SKM-1 (cell line): ENCODE results near the gene COX20.
"Not testable (repeated sequence)": the region's sequence is repeated elsewhere in the genome, so short reads cannot be mapped to it uniquely, and the experiment has no call there.

Source experiments
- DNase-seq: peaks from one replicate; lab custom pipeline; 2025; ENCODE audit not compliant: unreplicated experiment; lab: John Stamatoyannopoulos, UW

Gene COX20, protein sequence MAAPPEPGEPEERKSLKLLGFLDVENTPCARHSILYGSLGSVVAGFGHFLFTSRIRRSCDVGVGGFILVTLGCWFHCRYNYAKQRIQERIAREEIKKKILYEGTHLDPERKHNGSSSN

DNA sequence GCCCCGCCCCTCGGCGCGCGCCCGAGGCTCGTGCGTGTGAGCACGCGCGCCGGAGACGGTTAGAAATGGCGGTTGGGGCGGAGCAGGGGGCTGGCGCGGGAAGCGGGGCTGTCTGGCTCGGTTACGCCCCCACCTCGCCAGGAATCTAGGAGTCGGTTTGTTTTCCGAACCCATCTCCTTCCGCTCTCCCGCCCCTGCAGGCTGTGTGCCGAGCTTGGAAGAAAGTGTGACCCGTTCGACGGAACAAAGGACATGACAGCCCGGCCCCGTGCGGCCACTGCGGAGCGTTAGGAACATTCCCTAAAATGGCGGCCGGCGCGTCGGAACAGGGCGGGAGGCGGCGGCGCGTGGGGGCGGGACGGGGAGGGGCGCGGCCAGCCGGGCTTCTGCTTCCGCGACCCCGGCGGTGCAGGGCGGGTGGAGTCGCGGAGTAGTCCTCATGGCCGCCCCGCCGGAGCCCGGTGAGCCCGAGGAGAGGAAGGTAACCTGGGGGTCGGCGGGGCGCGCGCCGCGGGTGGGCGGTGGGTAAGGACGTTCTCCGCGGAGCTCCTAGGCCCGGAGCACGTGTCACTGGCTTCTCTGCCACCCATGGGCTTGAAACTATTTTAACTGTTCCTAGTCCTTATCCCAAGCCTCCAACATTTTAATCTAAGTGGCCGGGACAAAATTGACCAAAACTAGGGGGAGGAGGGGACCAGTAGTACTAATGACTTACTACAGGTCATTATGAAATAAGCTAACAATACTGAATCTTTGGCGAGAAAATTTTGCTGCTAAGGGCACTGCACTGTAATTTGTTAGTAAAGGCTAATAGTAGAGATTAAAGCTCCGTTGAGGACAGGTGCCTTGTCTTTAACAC is at the start of gene COX20:
COX20 (plus strand) TSS at position 383 of the 859 bp plus-strand sequence; CDS start at position 440, 57 bp downstream.
- peak; percentile 98 for DNase-seq

DNA sequence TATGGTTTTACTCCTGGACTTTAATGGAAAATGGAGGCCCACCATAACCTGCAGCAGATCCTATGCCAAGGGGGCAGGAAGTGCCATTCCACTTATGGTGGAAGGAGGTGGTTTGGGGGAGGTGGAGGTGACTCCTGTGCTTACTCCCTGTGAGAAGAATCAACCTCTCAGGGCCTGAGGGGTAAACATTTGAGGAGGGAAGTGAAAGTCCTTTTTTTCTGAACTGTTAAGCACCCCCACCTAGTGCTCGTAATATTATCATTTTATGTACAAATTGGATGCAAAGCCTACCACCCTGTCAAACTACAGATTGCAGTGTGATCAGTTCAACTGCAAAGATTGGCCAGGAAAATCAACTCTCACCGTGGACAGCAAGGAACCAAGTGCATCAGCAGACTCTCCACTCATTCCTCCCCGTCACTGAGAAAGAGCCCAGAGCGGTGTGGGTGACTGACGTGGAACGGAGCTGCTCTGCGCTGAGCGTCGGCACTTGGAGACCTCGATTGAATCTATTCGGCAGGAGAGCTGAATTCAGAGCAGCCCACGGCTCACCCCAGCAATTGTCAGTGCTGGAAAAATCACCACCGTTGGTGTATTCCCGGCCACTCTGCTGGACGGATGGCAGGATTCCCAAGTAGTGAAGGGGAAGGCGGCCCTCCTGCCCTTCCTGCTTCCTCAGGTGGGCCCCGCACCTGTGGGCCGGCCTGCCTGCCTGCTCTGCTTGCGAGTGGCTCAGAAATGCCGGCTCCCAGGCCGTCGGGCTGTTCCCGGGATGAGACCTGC is 46.8 kb upstream of the COX20 start:
- no peak for DNase-seq

DNA sequence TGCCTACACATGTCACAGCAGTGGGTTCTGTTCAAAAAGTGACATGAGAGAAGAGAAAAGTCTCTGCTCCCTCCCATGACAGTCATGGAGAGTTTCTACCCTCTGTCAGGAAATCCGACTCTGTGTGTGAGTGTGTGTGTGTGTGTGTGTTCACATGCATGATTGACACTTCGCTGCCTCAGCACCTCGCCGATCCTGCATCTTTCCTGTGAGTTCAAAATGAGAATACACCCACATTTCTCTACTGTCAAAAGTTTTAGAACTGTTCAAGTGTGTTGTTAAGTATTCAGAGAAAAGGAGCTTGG is 46.2 kb upstream of the COX20 start:
- DNase-seq, result no peak

DNA sequence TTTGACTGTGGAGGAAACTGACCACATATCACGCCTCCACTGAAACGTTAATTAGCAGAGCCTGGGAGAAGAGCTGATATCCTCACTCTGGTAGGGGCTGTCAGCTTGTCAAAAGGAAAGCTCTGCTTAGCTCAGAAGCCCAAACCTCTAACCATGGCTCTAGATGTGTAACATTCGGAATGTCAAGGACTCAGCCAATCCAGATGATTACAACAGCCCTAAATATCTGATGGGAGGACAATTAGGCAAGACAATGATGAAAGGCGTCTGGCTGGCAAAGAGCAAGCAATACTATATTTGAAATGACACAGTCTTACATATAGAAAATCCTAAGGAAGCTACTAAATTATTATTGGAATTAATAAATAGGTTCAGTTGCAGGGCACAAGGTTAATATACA is 45.7 kb upstream of the COX20 start:
- DNase-seq, result no peak

DNA sequence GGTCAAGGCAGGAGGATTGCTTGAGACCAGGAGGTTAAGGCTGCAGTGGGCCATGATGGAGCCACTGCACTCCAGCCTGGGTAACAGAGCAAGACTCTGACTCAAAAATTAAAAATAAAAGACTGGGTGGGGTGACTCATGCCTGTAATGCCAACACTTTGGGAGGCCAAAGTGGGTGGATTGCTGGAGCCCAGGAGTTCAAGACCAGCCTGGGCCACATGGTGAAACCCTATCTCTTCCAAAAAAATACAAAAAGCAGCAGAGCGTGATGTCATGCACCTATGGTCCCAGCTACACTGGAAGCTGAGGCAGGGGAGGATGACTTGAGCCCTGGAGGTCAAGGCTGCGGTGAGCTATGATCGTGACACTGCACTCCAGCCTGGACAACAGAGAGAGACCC is 44.4 kb upstream of the COX20 start:
- no peak for DNase-seq

DNA sequence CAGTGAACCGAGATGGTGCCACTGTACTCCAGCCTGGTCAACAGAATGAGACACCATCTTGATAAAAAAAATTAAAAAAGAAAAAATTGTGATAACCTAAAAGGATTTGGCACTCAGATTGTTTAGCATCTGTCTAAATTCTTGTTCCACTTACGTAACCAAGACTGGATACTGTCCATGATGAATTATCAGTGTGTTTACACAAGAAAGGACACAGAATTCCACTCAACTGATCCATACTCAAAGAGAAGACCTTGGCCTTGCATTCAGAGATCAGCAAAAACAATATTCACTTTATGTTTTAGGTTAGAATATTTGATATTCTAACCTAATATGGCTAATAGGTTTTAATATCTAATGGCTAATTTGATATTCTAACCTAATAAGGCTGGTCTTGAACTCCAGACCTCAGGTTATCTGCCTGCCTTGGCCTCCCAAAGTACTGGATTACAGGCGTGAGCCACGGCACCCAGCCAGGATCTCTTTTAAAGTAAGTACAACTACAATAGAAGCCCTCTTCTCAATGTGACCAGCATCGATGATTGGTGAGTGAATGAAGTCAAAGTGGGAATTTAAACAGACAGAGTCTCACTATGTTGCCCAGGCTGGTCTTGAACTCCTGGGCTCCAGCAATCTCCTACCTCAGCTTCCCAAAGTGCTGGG is 43.1 kb upstream of the COX20 start:
- no peak for DNase-seq

DNA sequence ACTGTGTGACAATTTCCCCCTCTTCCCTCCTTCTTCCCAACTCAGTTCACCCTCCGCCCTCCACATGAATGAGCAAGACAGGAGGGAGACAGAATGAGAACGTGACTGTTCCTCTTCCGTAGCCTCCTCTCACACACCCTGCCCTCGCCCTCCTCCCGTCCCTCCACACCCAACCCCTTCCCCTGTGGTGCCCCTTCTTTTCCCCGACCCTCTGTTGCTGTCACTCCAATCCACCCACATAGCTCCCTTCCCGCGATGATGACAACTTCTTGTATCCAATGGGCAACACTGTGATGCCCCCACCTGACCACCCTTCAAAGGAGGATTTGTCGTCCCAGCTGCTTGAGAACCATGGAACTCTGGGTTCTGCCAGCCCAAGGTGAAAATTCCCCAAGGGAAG is 41.4 kb upstream of the COX20 start:
- DNase-seq, result no peak

DNA sequence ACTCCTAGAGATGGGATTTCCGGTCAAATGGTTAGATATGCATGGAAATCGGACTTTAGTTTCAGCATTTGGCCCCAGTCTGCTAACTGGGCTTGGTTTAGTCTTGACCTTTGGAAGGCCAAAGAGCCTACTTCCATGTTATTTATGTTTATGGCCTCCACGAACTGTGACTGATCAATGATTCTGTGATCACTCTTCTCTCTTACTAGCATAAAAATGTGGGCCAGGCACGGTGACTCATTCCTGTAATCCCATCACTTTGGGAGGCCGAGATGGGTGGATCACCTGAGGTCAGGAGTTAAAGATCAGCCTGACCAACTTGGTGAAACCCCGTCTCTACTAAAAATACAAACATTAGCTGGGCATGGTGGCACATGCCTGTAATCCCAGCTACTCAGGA is 40.9 kb upstream of the COX20 start:
- DNase-seq, result not testable (repeated sequence)

DNA sequence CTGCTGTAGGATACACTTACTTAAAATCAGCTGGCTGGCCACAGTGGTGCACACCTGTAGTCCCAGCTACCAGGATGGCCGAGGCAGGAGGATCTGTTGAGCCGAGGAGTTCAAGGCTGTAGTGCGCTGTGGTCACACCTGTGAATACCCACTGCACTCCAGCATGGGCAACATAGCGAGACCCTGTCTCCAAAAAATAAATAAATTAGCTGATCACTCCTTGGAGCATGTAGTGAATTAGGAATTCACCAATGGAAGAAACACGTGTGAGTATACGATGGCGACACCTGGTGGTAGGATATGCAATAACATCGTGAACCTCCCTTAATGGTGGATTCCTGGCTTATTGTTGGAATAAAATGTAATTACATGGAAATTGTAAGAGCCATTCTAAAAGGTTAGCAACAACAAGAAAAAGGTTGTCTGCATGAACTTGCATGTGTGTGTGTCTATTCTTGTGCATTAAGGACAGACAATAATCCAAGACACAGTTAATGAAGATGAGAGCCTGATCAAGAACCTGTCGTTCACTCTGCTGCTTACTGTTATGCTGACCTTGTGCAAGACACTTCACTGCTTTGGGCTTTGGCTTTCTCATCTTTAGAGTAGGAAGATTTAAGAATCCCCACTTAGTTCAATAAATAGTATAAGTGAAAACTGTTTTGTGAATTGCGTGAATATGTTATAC is 38.6 kb upstream of the COX20 start:
- peak; percentile 80 for DNase-seq

DNA sequence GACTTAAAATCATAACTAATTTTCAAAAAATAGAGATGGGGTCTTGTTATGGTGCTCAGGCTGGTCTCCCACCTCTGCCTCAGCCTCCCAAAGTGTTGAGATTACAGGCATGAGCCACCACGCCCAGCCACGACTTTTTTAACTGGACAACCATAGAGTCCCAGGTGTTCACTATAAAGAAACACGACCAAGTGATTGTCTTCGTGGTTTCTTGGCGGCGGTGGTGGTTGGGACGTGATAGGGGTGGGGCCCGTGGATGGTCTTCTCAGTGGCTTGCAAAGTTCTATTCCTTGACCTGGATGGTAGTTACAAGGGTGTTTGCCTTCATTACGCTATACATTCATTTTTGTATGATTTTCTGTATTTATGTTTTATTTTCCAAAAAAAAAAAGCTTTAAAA is 34.6 kb upstream of the COX20 start:
- no peak for DNase-seq

DNA sequence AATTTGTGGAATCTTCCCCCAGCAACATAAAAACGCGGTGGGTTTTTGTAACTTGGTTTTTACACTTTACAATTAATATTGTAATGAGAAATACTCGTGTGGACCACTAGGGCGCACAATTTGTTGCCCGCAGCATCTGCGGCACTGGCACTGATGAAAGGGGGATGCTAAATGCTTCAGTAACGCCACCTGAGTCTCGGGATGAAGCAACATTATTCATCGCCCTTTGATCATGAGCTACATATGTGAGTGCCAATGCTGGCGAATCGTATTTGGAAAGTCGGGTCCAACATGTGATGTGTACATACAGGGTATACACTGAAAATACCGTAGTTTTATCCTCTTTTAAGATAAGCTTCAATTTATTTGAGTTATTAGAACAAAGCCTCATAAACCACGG is 34.2 kb upstream of the COX20 start:
- DNase-seq, result no peak

DNA sequence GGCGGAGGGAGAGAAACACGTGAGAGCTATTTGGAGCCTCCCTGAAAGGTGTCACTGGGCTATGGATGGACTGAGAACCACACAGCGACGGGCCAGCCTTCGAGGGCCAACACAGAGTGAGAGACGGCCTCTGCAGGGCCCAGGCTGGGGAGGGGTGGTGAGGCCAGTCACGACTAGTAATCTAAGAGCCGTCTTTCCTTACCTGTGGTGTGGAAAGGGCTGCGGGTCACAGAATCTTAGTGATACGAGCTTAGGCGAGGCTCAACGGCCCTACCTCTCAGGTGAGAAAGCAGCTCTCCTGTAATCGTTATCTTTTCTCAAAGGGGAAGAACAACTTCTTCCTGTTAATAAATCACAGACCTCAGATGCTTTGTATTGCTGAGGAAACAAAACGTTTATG is 33.4 kb upstream of the COX20 start:
- DNase-seq, result no peak

DNA sequence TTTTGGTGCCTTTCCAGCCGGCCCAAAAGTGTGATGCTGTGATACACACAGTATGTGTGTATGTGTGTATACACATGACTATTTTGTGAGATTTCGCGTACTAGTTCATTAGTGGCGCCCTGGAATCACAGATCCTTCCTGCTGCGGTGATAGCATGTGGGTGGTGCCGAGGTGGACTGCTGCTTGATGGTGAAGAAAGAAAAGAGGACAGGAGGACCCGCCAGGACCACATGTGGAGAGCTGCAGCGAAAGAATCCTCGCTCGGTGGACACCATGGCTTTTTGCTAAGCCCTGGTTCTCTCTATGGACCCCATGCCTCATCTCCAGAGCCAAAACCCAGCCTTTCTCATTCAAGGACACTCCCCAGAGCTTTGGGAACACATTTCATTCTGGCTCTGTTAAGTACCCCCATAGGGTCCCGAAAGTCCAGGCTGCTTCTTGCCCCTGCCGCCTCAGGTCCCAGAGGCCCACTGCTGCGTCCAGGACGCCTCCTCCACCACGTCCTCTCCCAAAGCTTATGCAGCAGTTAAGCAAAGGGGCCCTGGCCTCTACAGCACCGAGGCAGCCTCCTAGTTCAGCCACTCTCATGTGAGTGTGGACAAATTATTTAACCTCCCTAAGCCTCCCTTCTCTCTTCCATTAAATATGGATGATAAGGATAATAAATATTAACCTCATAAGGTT is 32.8 kb upstream of the COX20 start:
- no peak for DNase-seq

DNA sequence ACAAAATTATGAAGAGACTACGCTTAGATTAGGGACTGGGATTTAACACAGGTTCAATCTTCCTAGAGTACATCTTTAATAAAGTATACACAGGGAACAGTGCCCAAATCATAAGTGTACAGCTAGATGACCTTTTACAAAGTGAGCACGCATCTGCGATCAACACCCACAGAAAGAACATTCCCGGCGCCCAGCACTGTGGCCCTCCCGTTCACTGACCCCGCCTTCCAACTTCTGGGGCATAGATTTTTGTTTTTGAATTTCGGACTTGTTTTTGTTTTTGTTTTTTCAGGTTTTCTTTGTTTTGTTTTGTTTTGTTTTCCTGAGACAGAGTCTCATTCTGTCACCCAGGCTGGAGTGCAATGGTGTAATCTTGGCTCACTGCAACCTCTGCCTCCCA is 30.6 kb upstream of the COX20 start:
- no peak for DNase-seq

DNA sequence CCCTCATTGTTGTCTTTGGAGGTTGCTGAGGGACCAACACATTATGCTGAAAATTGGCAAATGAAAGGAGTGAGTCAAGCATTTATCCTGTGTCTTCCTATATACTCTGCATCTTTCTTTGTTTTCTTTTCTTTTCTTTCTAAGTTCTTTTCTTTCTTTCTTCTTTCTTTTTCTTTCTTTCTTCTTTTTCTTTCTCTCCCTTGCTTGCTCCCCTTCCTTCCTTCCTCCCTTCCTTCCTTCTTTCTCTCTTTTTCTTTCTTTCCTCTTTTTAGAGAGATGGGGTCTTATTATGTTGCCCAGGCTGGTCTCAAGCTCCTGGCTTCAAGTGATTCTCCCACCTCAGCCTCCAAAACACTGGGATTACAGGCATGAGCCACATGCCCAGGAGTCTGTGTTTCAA is 28.3 kb upstream of the COX20 start:
- DNase-seq, result no peak

DNA sequence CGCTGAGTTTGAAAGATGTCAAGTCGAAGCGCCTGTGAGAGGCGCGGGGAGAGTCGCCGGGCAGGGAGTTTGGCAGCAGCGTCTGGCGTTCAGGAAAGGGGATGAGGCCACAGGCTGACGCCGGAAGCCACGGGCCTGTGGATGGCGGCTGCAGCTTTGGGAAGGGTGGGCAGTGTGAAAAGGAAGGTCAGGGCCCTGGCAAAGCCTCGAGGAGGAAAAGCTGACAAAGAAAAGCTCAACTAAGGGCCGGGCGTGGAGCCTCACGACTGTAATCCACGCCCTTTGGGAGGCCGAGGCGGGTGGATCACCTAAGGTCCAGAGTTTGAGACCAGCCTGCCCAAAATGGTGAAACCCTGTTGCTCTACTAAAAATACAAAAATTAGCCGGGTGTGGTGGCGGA is 25.2 kb upstream of the COX20 start:
- DNase-seq, result no peak

DNA sequence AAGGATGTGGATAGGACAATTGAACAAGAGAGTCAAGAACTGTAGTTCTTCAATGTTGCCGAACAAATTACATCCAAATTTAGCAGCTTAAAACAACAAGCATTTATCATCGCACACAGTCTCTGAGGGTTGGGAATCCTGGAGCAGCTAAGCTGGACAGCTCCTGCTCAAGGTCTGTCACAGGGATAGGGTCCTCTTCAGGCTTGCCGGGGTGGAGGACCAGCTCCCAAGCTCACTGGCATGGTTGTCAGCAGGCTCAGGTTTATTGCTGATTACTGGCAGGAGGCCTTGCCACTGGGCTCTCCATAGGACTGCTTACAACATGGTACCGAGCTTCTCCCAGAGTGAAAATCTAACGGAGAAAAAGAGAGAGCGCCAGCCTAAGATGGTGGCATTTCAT is 22.1 kb upstream of the COX20 start:
- no peak for DNase-seq

DNA sequence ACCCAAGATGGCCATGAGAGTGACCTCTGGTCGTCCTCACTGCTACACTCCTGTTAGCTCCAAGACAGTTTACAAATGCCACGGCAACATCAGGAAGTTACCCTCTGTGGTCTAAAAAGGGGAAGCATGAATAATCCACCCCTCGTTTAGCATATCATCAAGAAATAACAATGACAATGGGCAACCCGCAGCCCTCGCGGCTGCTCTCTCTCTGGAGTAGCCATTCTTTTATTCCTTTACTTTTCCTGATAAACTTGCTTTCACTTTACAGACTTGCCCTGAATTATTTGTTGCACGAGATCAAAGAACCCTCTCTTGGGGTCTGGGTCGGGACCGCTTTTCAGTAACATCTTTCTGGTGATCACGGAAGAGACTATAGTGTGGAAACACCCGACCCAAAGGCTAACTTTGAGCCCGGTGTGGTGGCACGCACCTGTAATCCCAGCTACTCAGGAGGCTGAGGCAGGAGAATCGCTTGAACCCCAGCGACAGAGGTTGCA is 19.8 kb upstream of the COX20 start:
- DNase-seq, result peak; percentile 88

DNA sequence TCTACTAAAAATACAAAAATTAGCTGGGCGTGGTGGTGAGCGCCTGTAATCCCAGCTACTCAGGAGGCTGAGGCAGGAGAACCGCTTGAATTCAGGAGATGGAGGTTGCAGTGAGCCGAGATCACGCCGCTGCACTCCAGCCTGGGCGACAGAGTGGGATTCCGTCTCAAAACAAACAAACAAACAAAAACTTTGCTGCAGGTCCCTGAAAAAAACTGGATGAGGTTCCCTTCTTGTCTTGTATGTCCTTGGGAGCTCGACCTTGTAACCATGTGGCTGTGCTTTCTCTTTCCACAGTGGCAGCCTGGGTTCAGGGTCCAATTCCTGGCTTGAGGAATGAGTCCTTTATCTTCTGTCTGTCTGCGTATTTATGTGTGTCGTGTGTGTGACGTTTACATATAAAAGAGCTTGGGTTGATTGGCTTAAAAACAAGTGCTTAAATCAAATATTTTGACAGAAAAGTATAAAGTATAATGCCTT is 18.0 kb upstream of the COX20 start:
- DNase-seq, result no peak

DNA sequence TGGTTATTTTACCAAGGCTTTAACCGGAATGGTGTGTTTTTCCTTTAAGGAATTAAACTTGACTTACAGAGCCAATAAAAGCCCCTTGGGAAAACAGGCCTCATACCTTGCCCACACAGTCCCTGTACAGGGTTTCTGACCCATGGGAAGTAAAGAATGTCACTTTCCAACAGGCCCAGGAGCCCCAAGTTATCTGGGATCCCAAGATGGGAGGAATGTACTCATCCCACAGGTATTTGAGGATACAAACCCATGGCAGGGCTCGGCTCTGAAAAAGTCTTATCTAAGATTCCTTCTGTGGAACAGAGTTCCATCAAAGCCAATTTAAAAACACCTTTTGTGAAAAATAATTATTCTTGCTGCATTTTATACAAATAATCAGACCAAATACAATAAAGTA is 15.3 kb upstream of the COX20 start:
- DNase-seq, result no peak
